ENCODE data around the gene NFYA.

GRCh38 chr6:41075651-41076626, 3.2 kb downstream of the NFYA start:
- no peak for TF ChIP-seq CTCF (IDR thresholded peaks at IDR 0.05)
- TF ChIP-seq SIN3A (IDR thresholded peaks at IDR 0.05; ENCODE audit: borderline replicate concordance, insufficient read depth, low read depth, low read length) = no peak
- TF ChIP-seq REST (IDR thresholded peaks at IDR 0.05; ENCODE audit: insufficient read depth in 1 of 2, low read depth in 2 of 2, low read length in 1 of 2) = no peak
- no peak for TF ChIP-seq POLR2AphosphoS5 (IDR thresholded peaks at IDR 0.05; ENCODE audit: low read depth, low read length)

Measured in Panc1 (cell line).